Measurements from ENCODE around the gene TP53I11.

TP53I11 gene

GRCh38 chr11:44982496-44983062, 31.9 kb upstream of the TP53I11 start:
- Histone ChIP-seq H3K36me3 (no peaks in the 10 kb centered on the region), H3K27me3 (ENCODE audit: insufficient read depth, low read depth, severe bottlenecking) (no peaks in the 10 kb centered on the region), H3K9me3 (ENCODE audit: severe bottlenecking) (peaks cover 2% of the 10 kb centered on the region), H3K27ac (no peak overlapping the region), H3K4me3 (ENCODE audit: low read depth, low read length) (no peak overlapping the region)
- no peak for DNase-seq
- no peak for TF ChIP-seq CTCF (IDR thresholded peaks at IDR 0.05; ENCODE audit: low read depth, low read length)

GRCh38 chr11:44980533-44981427, 30.1 kb upstream of the TP53I11 start:
- Histone ChIP-seq H3K9me3 (ENCODE audit: severe bottlenecking) (peaks cover 2% of the 10 kb centered on the region), H3K27ac (no peak overlapping the region), H3K36me3 (no peaks in the 10 kb centered on the region), H3K4me3 (ENCODE audit: low read depth, low read length) (no peak overlapping the region), H3K27me3 (ENCODE audit: insufficient read depth, low read depth, severe bottlenecking) (no peaks in the 10 kb centered on the region)
- DNase-seq, result no peak
- TF ChIP-seq CTCF (IDR thresholded peaks at IDR 0.05; ENCODE audit: low read depth, low read length), result no peak

GRCh38 chr11:44979543-44980399, 29.1 kb upstream of the TP53I11 start:
- no peak for TF ChIP-seq CTCF (IDR thresholded peaks at IDR 0.05; ENCODE audit: low read depth, low read length)
- no peaks in the 10 kb centered on the region for H3K36me3 ChIP-seq
- DNase-seq, result no peak
- no peaks in the 10 kb centered on the region for H3K27me3 ChIP-seq (ENCODE audit: insufficient read depth, low read depth, severe bottlenecking)
- no peak overlapping the region for H3K27ac ChIP-seq
- peaks cover 2% of the 10 kb centered on the region for H3K9me3 ChIP-seq (ENCODE audit: severe bottlenecking)
- no peak overlapping the region for H3K4me3 ChIP-seq (ENCODE audit: low read depth, low read length)

GRCh38 chr11:44978961-44979331, 28.3 kb upstream of the TP53I11 start:
- Histone ChIP-seq H3K4me3 (ENCODE audit: low read depth, low read length) (no peak overlapping the region), H3K9me3 (ENCODE audit: severe bottlenecking) (peaks cover 2% of the 10 kb centered on the region), H3K27ac (no peak overlapping the region), H3K36me3 (no peaks in the 10 kb centered on the region), H3K27me3 (ENCODE audit: insufficient read depth, low read depth, severe bottlenecking) (no peaks in the 10 kb centered on the region)
- TF ChIP-seq CTCF (IDR thresholded peaks at IDR 0.05; ENCODE audit: low read depth, low read length), result no peak
- no peak for DNase-seq

GRCh38 chr11:44978274-44978960, 27.7 kb upstream of the TP53I11 start:
- Histone ChIP-seq H3K36me3 (no peaks in the 10 kb centered on the region), H3K27me3 (ENCODE audit: insufficient read depth, low read depth, severe bottlenecking) (no peaks in the 10 kb centered on the region), H3K4me3 (ENCODE audit: low read depth, low read length) (no peak overlapping the region), H3K27ac (no peak overlapping the region), H3K9me3 (ENCODE audit: severe bottlenecking) (peaks cover 2% of the 10 kb centered on the region)
- TF ChIP-seq CTCF (IDR thresholded peaks at IDR 0.05; ENCODE audit: low read depth, low read length), result no peak
- DNase-seq, result no peak

Measured in WERI-Rb-1 (cell line).